ENCODE data around the gene BCR. TPM values are rescaled to one million over a fixed set of nuclear protein-coding genes. Genes with fewer than 3 reads are reported as not detected.

BCR gene
- total RNA-seq, 1 experiment from 2014 or later: 77.0 TPM

DNA sequence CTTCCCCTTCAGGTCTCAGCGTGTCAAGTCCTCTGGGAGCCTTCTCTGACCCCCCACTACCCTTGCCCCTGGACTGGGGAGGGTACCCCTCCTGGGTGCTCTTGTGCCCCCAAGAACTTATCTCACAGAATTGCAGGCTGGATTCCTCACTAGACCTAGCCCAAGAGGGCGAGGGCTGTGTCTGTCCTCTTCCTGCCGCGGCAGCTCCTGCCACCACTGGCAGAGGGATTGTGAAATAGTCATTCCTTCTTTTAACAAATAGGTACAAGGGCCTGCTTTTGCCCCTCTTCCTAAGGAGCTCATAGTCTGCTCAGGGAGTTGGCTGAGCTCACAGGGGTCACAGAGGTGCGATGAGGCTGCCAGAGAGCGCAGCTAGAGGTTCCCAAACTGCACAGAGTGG, 29.5 kb upstream of the BCR start:
- no peak overlapping the region for H3K4me2 ChIP-seq (ENCODE audit: insufficient read depth, insufficient read length, low read length)
- H3K4me1 ChIP-seq (ENCODE audit: insufficient read depth, low read length): peaks cover 3% of the 10 kb centered on the region; the same call in 1 of the 2 replicates
- no peak overlapping the region for H2BK5ac ChIP-seq (ENCODE audit: insufficient read length, low read length)
- H2BK20ac ChIP-seq (ENCODE audit: low read depth, low read length, poor library complexity, severe bottlenecking): no peak overlapping the region
- H3K23me2 ChIP-seq (ENCODE audit: insufficient read length, low read depth, low read length, poor library complexity, severe bottlenecking): peaks cover under 1% of the 10 kb centered on the region
- no peak overlapping the region for H2BK12ac ChIP-seq (ENCODE audit: insufficient read length, low read depth, low read length)
- no peak for DNase-seq
- peaks cover 0 to 4% (median 0%) of the 10 kb centered on the region in 3 experiments; a peak in 3 of 7 replicates for H3K36me3 Mint-ChIP-seq (ENCODE audit: insufficient read depth in 1 of 3, low read depth in 3 of 3)
- H3K27ac ChIP-seq (ENCODE audit: insufficient read length, low read depth, low read length): no peak overlapping the region
- H3K9ac ChIP-seq (ENCODE audit: extremely low read depth, insufficient read length, low read length): no peak overlapping the region
- no peaks in the 10 kb centered on the region for H4K20me1 ChIP-seq (ENCODE audit: control insufficient read depth, insufficient read depth, insufficient read length)
- no peaks in the 10 kb centered on the region for H3K79me2 ChIP-seq (ENCODE audit: insufficient read depth, low read length)
- H4K8ac ChIP-seq (replicated peaks; ENCODE audit: insufficient read length, low read depth, low read length): no peak overlapping the region
- H4K91ac ChIP-seq (ENCODE audit: insufficient read length, low read depth, low read length): no peak overlapping the region
- no CpG with 5 or more reads among the region's 6 CpGs for WGBS (ENCODE audit: extremely low coverage, insufficient read length, low lambda C conversion rate)
- no peaks in the 10 kb centered on the region; the same call in 1 of the 2 replicates for H3K27me3 ChIP-seq (ENCODE audit: insufficient read depth, low read length)
- H3K27ac Mint-ChIP-seq: peak overlapping the region in 1 of 3 experiments; percentile 63; a peak in 1 of 7 replicates
- H3K79me1 ChIP-seq (ENCODE audit: insufficient read depth, low read depth, low read length, poor library complexity, severe bottlenecking): no peaks in the 10 kb centered on the region
- H2BK15ac ChIP-seq (ENCODE audit: low read depth, low read length): no peak overlapping the region
- H3K4ac ChIP-seq (ENCODE audit: low read depth, low read length): no peak overlapping the region
- H4K5ac ChIP-seq (ENCODE audit: insufficient read length, low read depth, low read length): no peak overlapping the region
- H3K27me3 Mint-ChIP-seq (ENCODE audit: low read depth): peaks cover 41% of the 10 kb centered on the region
- H3K23ac ChIP-seq (ENCODE audit: insufficient read length, low read depth, low read length): no peak overlapping the region
- H3K56ac ChIP-seq (ENCODE audit: insufficient read length, low read depth, low read length): no peak overlapping the region
- H2BK120ac ChIP-seq (ENCODE audit: low read depth, low read length, poor library complexity, severe bottlenecking): no peak overlapping the region
- no peak overlapping the region for H3T11ph ChIP-seq (ENCODE audit: low read length)
- no peak overlapping the region for H3K18ac ChIP-seq (ENCODE audit: insufficient read length, low read depth, low read length)
- H3K4me1 Mint-ChIP-seq: peaks cover 26 to 27% of the 10 kb centered on the region in 2 experiments
- H3K9me3 ChIP-seq (ENCODE audit: control insufficient read depth, low read depth, low read length): no peaks in the 10 kb centered on the region
- TF ChIP-seq, protein P1, sequence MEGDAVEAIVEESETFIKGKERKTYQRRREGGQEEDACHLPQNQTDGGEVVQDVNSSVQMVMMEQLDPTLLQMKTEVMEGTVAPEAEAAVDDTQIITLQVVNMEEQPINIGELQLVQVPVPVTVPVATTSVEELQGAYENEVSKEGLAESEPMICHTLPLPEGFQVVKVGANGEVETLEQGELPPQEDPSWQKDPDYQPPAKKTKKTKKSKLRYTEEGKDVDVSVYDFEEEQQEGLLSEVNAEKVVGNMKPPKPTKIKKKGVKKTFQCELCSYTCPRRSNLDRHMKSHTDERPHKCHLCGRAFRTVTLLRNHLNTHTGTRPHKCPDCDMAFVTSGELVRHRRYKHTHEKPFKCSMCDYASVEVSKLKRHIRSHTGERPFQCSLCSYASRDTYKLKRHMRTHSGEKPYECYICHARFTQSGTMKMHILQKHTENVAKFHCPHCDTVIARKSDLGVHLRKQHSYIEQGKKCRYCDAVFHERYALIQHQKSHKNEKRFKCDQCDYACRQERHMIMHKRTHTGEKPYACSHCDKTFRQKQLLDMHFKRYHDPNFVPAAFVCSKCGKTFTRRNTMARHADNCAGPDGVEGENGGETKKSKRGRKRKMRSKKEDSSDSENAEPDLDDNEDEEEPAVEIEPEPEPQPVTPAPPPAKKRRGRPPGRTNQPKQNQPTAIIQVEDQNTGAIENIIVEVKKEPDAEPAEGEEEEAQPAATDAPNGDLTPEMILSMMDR (conservative IDR thresholded peaks at IDR 0.05): no peak
- no peak overlapping the region for H2AFZ ChIP-seq (ENCODE audit: low read length)
- no peak overlapping the region for H3K4me3 Mint-ChIP-seq
- H3K9me3 Mint-ChIP-seq: no peaks in the 10 kb centered on the region
- no peak overlapping the region for H2AK5ac ChIP-seq (ENCODE audit: insufficient read length, low read length)
- no peak overlapping the region for H3K14ac ChIP-seq (ENCODE audit: insufficient read depth, low read length)
